Mesenchymal stem cell (in vitro differentiated cells and primary cell): ENCODE results near the gene ST6GALNAC3.

ENCODE experiments used
- DNase-seq: peaks from one replicate; pipeline ENCODE4 v3.0.0-alpha.2; 2013
- H2AFZ ChIP-seq: one replicate; pipeline ENCODE4 v1.6.1; 2013; ENCODE audit warnings: low read depth, mild to moderate bottlenecking, control low read depth, inconsistent platforms, low read length, moderate library complexity
- H2AK5ac ChIP-seq: 2 replicates; pipeline ENCODE4 v1.6.1; 2013; ENCODE audit warnings: low read length, moderate library complexity, mild to moderate bottlenecking, inconsistent platforms; ENCODE audit not compliant: severe bottlenecking
- H2BK120ac ChIP-seq: one replicate; pipeline ENCODE4 v1.6.1; 2013; ENCODE audit warnings: low read depth, mild to moderate bottlenecking, inconsistent platforms, low read length, moderate library complexity
- H2BK12ac ChIP-seq, 2 experiments: one replicate each; pipeline ENCODE4 v1.6.1; 2013; ENCODE audit warnings: inconsistent platforms in 2 of 2, low read length in 2 of 2, mild to moderate bottlenecking in 2 of 2, moderate library complexity in 2 of 2, control low read depth in 1 of 2
- H2BK15ac ChIP-seq: one replicate; pipeline ENCODE4 v1.6.1; 2013; ENCODE audit warnings: mild to moderate bottlenecking, low read depth, inconsistent platforms; ENCODE audit not compliant: poor library complexity, severe bottlenecking
- H2BK5ac ChIP-seq: 2 replicates; pipeline ENCODE4 v1.6.1; 2013; ENCODE audit warnings: low read depth, mild to moderate bottlenecking, low read length, control low read depth, inconsistent platforms; ENCODE audit not compliant: poor library complexity, severe bottlenecking
- H3K14ac ChIP-seq, 2 experiments: one replicate each; pipeline ENCODE4 v1.6.1; 2013; ENCODE audit warnings: inconsistent platforms in 2 of 2, low read length in 2 of 2, control low read depth in 1 of 2, mild to moderate bottlenecking in 1 of 2, moderate library complexity in 1 of 2
- H3K18ac ChIP-seq, 2 experiments: one replicate each; pipeline ENCODE4 v1.6.1; 2013; ENCODE audit warnings: inconsistent platforms in 2 of 2, low read length in 2 of 2, control low read depth in 1 of 2, low read depth in 1 of 2, mild to moderate bottlenecking in 1 of 2
- H3K23ac ChIP-seq, 2 experiments: one replicate each; pipeline ENCODE4 v1.6.1; 2013; ENCODE audit warnings: inconsistent platforms in 2 of 2, low read length in 2 of 2, mild to moderate bottlenecking in 2 of 2, moderate library complexity in 2 of 2, control low read depth in 1 of 2
- H3K27ac ChIP-seq: 2 replicates; pipeline ENCODE4 v1.5.1; 2013; ENCODE audit warnings: mild to moderate bottlenecking, moderate library complexity, low read length, control low read depth, inconsistent platforms; ENCODE audit not compliant: poor library complexity, severe bottlenecking
- H3K27me3 ChIP-seq, 2 experiments: 2 replicates each; pipeline versions ENCODE4 v1.6.1 to v1.7.0; 2013; ENCODE audit warnings: low read length in 2 of 2, mild to moderate bottlenecking in 2 of 2, moderate library complexity in 2 of 2, control low read depth in 1 of 2, inconsistent platforms in 1 of 2; ENCODE audit not compliant: control insufficient read depth in 1 of 2, insufficient read depth in 1 of 2
- H3K36me3 ChIP-seq, 2 experiments: 2 replicates each; pipeline versions ENCODE4 v1.6.1 to v1.7.0; 2013; ENCODE audit warnings: low read length in 2 of 2, control low read depth in 1 of 2, inconsistent platforms in 1 of 2, low read depth in 1 of 2, mild to moderate bottlenecking in 1 of 2; ENCODE audit not compliant: insufficient read depth in 2 of 2, control insufficient read depth in 1 of 2
- H3K4ac ChIP-seq, 2 experiments: one replicate each; pipeline ENCODE4 v1.6.1; 2013; ENCODE audit warnings: inconsistent platforms in 2 of 2, low read length in 2 of 2, mild to moderate bottlenecking in 2 of 2, moderate library complexity in 2 of 2, control low read depth in 1 of 2, low read depth in 1 of 2
- H3K4me1 ChIP-seq: 2 replicates; pipeline ENCODE4 v1.6.1; 2013; ENCODE audit warnings: low read depth, low read length, control low read depth; ENCODE audit not compliant: control insufficient read depth, insufficient read depth
- H3K4me2 ChIP-seq: 2 replicates; pipeline ENCODE4 v1.6.1; 2013; ENCODE audit warnings: low read length, mild to moderate bottlenecking, inconsistent platforms; ENCODE audit not compliant: poor library complexity, severe bottlenecking
- H3K4me3 ChIP-seq, 2 experiments: 2 replicates each; pipeline versions ENCODE4 v1.5.1 to v1.7.0; 2013; ENCODE audit warnings: low read length in 2 of 2, mild to moderate bottlenecking in 2 of 2, control low read depth in 1 of 2, low read depth in 1 of 2; ENCODE audit not compliant: insufficient read depth in 1 of 2
- H3K79me1 ChIP-seq: replicated peaks from 2 replicates; pipeline ENCODE4 v1.6.1; 2013; ENCODE audit warnings: mild to moderate bottlenecking, control low read depth, low read length, inconsistent platforms; ENCODE audit not compliant: poor library complexity, severe bottlenecking
- H3K9ac ChIP-seq: 2 replicates; pipeline ENCODE4 v1.7.0; 2013; ENCODE audit warnings: mild to moderate bottlenecking, low read length, moderate library complexity
- H3K9me3 ChIP-seq: 2 replicates; pipeline ENCODE4 v1.7.0; 2013; ENCODE audit warnings: mild to moderate bottlenecking, low read length; ENCODE audit not compliant: control insufficient read depth
- H4K8ac ChIP-seq: one replicate; pipeline ENCODE4 v1.6.1; 2013; ENCODE audit warnings: inconsistent platforms, mild to moderate bottlenecking, low read length, moderate library complexity
- H4K91ac ChIP-seq: one replicate; pipeline ENCODE4 v1.6.1; 2013; ENCODE audit warnings: mild to moderate bottlenecking, low read length, inconsistent platforms
- WGBS: methylation state at CpG from one replicate; pipeline ENCODE4 v1.1.7; 2013; ENCODE audit warnings: mixed read lengths; 5-methylcytosine and 5-hydroxymethylcytosine counted together

ST6GALNAC3 gene

DNA sequence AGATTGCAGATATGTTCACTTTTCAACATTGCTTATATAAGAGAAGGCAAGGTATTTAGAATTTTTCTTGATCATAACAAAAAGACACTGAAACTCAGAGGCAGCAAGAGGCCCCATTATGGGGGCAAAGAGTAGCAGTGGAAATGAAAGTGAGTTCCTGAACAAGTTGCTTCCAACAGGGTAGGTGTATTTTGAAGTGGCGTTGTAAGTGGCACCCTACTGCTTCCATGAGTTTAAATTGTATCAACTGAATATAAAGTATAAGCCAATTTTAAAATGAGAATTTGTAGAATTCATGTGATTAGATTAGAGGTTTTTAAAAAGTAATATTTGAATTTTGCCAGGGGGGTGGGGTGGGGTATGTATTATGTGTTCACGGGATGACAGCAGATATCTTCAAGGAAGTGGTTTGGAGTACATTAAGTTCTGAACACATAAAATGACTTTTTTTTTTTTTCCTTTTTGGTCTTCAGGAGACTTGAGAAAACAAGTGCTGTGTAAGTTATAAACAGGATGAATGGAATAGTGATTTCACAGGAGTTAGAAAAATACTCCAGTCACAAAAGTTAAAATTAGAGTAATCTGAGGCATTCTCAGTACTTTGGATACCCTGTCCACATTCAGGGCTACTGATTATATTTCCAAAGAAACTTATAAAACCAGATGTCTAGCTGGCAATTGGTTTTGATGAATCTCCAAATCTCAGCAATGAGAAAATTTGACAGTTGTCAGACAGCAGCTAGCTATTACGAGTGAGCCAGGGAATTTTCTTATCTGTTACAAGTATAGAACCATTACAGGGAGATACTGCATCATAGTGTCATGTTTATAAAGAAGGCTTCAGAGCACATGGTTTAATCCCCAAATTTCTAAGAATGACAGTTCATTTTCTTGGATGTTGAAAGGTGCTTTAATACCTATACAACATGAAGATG is 182.0 kb downstream of the ST6GALNAC3 start:
- 88% methylated on average over 3 of the region's 3 CpGs for WGBS
- no peaks in the 10 kb centered on the region for H3K79me1 ChIP-seq
- H2BK120ac ChIP-seq = no peak overlapping the region
- H2AFZ ChIP-seq = no peak overlapping the region
- no peak overlapping the region for H4K91ac ChIP-seq
- no peaks in the 10 kb centered on the region for H3K27me3 ChIP-seq
- H3K4me3 ChIP-seq = no peak overlapping the region
- no peak overlapping the region for H4K8ac ChIP-seq
- H3K9ac ChIP-seq = no peak overlapping the region
- H3K27ac ChIP-seq = no peak overlapping the region
- no peak overlapping the region for H3K23ac ChIP-seq
- no peak overlapping the region for H3K18ac ChIP-seq
- H2BK5ac ChIP-seq = no peak overlapping the region
- H3K14ac ChIP-seq = no peak overlapping the region
- H3K36me3 ChIP-seq = no peaks in the 10 kb centered on the region
- no peaks in the 10 kb centered on the region for H3K9me3 ChIP-seq
- no peak overlapping the region for H3K4me2 ChIP-seq
- H3K4me1 ChIP-seq = no peaks in the 10 kb centered on the region
- H2BK12ac ChIP-seq = no peak overlapping the region
- no peak for DNase-seq
- no peak overlapping the region for H2BK15ac ChIP-seq
- H2AK5ac ChIP-seq = no peak overlapping the region
- H3K4ac ChIP-seq = no peak overlapping the region

DNA sequence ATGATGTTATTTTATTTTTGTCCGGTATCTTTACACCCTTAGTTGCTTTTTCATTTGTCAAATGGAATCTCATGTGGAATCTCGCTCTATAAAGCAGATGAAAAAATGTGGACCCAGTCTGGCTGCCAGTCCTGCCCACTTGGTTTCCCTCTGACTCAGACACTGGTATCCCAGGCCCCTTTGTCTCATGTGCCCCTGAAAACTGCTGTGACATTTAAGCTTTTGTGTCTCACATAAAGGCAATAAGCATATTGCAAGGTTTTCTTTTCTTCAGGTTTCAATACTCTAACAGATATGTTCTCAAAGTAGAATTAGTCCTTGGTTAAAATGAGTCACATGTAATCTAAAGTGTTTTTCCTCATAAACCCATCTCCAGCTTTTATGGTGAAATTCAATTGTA is 183.3 kb downstream of the ST6GALNAC3 start:
- H3K36me3 ChIP-seq = no peaks in the 10 kb centered on the region
- no peak overlapping the region for H3K4me2 ChIP-seq
- no peaks in the 10 kb centered on the region for H3K9me3 ChIP-seq
- H2AFZ ChIP-seq = no peak overlapping the region
- no peak overlapping the region for H3K4me3 ChIP-seq
- no peak overlapping the region for H3K4ac ChIP-seq
- 97% methylated on average over 2 of the region's 2 CpGs for WGBS
- no peak overlapping the region for H4K8ac ChIP-seq
- H3K23ac ChIP-seq = no peak overlapping the region
- no peak overlapping the region for H3K9ac ChIP-seq
- H3K18ac ChIP-seq = no peak overlapping the region
- H2AK5ac ChIP-seq = no peak overlapping the region
- H3K27me3 ChIP-seq = no peaks in the 10 kb centered on the region
- no peak for DNase-seq
- H3K14ac ChIP-seq = no peak overlapping the region
- no peak overlapping the region for H2BK120ac ChIP-seq
- no peaks in the 10 kb centered on the region for H3K79me1 ChIP-seq
- H2BK12ac ChIP-seq = no peak overlapping the region
- no peak overlapping the region for H2BK5ac ChIP-seq
- no peak overlapping the region for H3K27ac ChIP-seq
- H4K91ac ChIP-seq = no peak overlapping the region
- no peak overlapping the region for H2BK15ac ChIP-seq
- H3K4me1 ChIP-seq = no peaks in the 10 kb centered on the region

GRCh38 chr1:76259270-76259669 is 184.7 kb downstream of the ST6GALNAC3 start:
- Histone ChIP-seq H2AK5ac (no peak overlapping the region), H4K91ac (no peak overlapping the region), H2AFZ (no peak overlapping the region), H3K27me3 (no peaks in the 10 kb centered on the region), H3K9ac (no peak overlapping the region), H4K8ac (no peak overlapping the region), H3K4me3 (no peak overlapping the region), H2BK5ac (no peak overlapping the region), H3K4me1 (no peaks in the 10 kb centered on the region), H3K9me3 (no peaks in the 10 kb centered on the region), H3K36me3 (no peaks in the 10 kb centered on the region), H3K27ac (no peak overlapping the region), H2BK120ac (no peak overlapping the region), H3K14ac (no peak overlapping the region), H3K4ac (no peak overlapping the region), H3K23ac (no peak overlapping the region), H2BK15ac (no peak overlapping the region), H2BK12ac (no peak overlapping the region), H3K18ac (no peak overlapping the region), H3K79me1 (no peaks in the 10 kb centered on the region), H3K4me2 (no peak overlapping the region)
- no peak for DNase-seq
- WGBS = 81% methylated on average over 1 of the region's 1 CpG

DNA sequence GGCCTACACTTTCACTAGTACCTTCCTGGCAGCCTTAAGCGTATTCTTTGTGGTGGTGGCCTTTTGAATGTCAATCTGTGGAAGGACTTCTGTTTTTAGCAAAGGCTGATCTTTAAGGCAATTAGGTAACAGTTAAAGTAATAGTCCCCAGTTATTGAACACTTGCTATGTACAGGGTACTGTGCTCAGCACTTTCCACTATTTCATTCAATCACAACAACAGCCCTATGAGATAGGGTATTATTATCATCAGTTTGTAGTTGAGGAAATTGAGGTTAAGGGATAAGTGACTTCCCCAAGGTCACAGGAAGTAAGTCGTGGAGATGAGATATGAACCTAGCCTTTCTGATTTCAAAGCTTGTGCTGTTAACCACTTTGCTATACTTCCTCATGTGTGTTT is 185.7 kb downstream of the ST6GALNAC3 start:
- Histone ChIP-seq H4K91ac (no peak overlapping the region), H3K36me3 (no peaks in the 10 kb centered on the region), H2BK15ac (no peak overlapping the region), H2BK5ac (no peak overlapping the region), H3K23ac (no peak overlapping the region), H3K27me3 (no peaks in the 10 kb centered on the region), H3K4me1 (no peaks in the 10 kb centered on the region), H2AFZ (no peak overlapping the region), H2AK5ac (no peak overlapping the region), H3K4me2 (no peak overlapping the region), H3K79me1 (no peaks in the 10 kb centered on the region), H3K4ac (no peak overlapping the region), H3K27ac (no peak overlapping the region), H3K4me3 (no peak overlapping the region), H3K9me3 (no peaks in the 10 kb centered on the region), H3K14ac (no peak overlapping the region), H2BK120ac (no peak overlapping the region), H3K9ac (no peak overlapping the region), H3K18ac (no peak overlapping the region), H4K8ac (no peak overlapping the region), H2BK12ac (no peak overlapping the region)
- WGBS = 71% methylated on average over 1 of the region's 2 CpGs
- DNase-seq = no peak
